Inferior parietal cortex (tissue), 1 donor: ENCODE data around the gene ANP32A.
"Not testable (repeated sequence)": the region's sequence is repeated elsewhere in the genome, so short reads cannot be mapped to it uniquely, and the experiment has no call there.

ENCODE experiments used
- DNase-seq: peaks from one replicate; pipeline ENCODE4 v3.0.0-alpha.2; 2016; ENCODE audit errors: extremely low spot score

ANP32A gene

GRCh38 chr15:68820295-68821189, at the start of gene ANP32A:
Gene ANP32A (minus strand): TSS chr15:68820895. CDS start chr15:68820751, 144 bp downstream.
- peak; percentile 91 for DNase-seq

DNA sequence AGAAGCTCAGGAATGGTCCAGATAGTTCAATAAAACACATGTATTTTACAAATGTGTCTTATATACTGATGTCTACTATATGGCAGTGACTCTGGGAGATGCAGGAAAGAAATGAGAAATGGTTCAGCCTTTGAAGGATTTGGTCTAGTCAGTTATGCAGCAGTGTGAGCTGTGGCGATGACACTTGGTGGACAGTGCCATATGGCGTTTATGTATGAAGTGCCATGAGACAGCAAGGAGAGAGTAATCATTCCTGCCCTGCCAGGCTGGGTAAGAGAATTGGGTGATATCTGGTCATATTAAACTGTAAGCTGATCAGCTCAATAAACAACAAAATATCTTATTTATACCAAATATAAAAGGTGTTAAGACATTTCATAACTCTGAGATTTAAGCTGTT, 47.6 kb upstream of the ANP32A start:
- no peak for DNase-seq

DNA sequence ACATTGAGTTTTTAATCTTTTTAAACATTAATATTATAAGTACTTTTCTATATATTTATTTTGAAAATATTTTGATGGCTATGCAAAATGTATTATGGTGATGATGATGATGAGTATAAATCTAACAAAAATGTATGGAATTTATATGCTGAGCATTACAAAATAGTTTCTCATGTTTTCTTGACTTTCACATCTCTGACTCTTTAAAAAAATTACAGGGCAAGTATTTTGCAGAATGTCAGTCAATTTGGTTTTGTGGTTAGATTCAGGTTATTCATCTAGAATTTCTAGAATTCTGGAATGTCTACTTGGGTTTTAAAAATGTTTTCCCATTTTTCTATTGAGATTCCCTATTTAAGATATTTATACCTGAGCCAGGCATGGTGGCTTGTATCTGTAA, 41.7 kb upstream of the ANP32A start:
- no peak for DNase-seq

DNA sequence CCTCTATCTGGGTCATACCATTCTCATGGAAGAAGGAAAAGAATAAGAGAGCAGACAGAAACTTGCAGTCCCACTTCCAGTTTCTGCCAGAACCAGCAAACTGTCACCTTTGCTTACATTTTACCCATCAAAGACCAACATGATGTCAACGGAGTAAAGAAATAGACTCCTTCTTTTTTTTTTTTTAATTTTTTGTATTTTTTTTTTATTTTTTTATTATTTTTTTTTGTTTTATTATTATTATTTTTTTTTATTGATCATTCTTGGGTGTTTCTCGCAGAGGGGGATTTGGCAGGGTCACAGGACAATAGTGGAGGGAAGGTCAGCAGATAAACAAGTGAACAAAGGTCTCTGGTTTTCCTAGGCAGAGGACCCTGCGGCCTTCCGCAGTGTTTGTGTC, 38.0 kb upstream of the ANP32A start:
- not testable (repeated sequence) for DNase-seq

DNA sequence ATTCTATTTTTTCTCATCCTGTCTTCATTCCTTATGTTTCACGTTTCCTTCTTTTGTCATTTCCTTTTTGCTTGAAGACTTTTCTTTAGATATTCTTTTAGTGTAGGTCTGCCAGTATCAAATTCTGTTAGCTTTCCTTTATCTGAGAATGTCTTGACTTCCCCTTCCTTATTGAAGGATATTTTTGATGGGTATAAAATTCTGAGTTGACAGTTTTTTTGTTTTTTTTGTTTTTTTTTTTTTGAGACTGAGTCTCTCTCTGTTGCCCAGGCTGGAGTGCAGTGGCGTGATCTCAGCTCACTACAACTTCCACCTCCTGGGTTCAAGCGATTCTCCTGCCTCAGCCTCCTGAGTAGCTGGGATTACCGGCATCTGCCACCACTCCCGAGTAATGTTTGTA, 36.7 kb upstream of the ANP32A start:
- DNase-seq: not testable (repeated sequence)

- DNase-seq: no peak
Measured at GRCh38 chr15:68852461-68852860, 31.8 kb upstream of the ANP32A start.

DNA sequence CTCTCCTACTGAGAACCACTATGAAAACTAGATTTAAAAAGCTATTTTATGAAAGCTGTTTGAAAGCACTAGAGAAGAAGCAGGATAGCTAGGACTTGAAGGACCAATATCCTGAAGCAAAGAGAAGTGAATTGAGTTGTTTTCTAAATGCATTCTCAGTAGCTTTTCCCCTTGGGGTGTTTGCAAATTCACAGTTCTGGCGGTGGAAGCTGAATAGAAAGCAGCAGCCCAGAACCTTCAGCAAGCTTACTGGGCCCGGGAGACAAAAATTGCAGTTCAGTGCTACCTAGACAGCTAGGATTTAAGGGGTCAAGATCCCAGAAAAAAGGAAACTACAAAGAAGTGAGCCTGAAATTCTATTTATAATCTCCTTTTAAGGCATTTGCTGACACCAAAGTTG, 31.3 kb upstream of the ANP32A start:
- no peak for DNase-seq

DNA sequence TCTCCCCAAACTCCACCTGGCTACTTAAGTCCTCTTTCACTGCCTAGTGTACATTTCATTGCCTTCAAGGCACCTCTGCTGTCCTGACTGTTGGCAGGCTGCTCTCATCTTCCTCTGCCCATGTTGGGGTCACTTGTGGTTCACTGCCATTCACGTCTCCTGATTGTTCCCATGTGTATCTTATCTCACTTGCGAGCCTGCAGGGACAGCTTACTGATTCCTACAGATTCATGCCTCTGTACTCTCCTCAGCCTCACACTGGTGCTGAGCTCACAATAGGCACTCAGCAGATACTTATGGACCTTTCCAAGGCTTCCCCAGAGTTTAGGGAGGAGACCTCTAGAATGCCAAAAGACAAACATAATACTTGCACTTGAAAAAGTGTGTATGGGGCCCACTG, 28.8 kb upstream of the ANP32A start:
- DNase-seq: no peak

DNA sequence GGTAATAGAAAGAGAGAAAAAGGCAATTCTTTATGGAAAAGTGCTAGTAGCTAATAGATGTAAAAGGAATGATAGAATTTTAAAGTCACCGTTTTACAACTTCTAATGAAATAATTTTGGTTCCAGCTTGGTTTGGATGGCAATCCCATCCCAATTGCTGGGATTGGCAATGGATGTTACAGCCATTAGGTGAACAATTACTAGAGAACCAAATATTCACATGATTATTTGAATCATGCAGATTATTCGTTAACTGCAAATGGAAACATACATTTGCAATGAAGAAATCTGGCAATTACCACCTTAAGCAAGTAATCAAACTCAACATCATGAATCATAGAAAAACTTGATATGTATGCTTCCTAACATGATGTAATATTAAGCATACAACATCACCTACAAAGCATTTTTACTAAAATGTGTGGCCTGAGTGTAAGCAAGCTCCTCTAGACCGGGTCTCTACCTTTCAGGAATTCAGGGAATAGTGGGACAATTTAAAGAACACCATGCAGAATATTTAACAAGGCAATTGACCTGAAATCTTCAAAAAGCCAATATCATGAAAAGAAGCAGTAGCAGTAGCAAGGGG, 26.2 kb upstream of the ANP32A start:
- no peak for DNase-seq

DNA sequence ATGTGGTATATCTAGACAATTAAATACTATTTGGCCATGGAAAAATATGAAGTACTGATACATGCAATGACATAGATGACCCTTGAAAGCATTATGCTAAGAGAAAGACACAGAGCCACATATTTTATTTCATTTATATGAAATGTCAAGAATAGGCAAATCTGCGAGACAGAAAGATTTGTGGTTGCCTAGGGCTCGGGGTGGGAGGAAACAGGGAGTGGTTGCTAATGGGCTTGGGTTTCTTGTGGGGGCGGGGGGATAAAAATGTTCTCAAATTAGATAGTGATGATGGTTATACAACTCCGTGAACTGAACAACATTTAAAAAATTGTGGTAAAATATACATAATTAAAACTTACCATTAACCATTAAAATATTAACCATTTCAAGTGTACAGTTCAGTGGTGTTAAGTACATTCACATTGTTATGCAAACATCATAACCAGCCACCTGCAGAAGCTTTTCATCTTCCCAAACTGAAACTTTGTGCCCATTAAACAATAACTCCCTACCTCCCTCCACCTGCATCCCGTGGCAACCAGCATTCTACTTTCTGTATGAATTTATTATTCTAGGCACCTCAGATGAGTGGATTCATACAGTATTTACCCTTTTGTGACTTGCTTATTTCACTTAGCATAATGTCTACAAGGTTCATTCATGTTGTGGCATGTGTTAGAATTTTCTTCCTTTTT, 24.3 kb upstream of the ANP32A start:
- DNase-seq: no peak

- no peak for DNase-seq
Measured at GRCh38 chr15:68843425-68844311, 23.0 kb upstream of the ANP32A start.

- DNase-seq: no peak
Measured at GRCh38 chr15:68842958-68843357, 22.3 kb upstream of the ANP32A start.

DNA sequence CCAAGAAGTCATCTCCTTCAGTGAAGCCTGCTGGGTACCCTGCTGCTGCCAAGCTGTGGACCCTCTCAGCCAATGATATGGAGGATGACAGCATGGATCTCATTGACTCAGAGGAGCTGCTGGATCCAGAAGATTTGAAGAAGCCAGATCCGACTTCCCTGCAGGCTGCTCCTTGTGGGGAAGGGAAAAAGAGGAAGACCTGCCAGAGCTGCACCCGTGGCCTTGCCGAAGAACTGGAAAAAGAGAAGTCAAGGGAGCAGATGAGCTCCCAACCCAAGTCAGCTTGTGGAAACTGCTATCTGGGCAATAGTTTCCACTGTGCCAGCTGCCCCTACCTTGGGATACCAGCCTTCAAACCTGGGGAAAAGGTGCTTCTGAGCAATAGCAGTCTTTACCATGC, 13.7 kb upstream of the ANP32A start:
- no peak for DNase-seq

- DNase-seq: no peak
Measured at GRCh38 chr15:68833700-68834331, 13.1 kb upstream of the ANP32A start.

DNA sequence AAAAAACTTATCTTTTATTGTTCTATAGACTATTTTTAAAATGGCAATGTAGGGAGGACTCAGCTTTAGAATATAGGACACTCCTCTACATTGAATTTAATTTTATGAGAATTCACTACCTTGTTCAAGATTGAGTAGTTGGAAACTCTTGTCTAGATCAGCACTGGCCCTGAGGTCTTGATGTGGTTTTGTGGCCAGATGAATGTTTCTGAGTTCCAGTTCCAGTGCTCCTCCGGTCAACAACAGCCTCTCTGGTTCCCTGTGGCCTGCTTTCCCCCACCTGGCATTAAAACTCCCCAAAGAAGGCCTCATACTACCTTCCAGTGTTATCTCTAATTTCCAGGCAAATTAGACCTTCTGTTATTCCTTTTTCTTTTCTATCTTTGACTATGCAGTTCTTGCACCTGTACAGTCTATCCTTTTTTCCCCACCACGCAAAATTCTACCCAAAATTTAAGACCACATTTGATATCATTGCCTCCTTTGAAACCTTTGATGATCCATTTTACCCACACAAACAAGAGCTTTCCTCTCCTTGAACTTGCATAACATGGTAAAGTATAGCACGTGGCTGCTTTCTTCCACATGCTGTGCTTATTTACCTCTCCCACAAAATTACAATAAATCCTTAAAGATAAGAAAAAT, 9.6 kb upstream of the ANP32A start:
- no peak for DNase-seq

DNA sequence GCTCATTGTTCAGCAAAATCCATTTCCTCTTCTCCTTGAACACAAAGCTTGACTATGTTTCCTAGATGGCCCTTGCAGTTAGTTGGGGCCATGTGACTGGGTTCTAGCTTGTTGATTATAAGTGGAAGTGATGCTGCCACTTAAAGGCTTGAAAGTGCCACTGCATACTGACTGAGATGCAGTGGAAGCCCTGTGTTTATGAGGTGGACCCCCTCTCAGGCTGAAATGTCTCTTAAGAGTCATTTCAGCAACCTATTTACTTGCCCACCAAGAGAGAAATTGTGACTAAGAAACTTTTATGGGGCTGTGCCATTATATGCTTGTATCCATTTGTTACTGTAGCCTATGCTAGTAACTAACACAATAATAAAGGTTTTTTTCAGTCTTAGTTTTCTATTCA, 8.4 kb upstream of the ANP32A start:
- peak; percentile 72 for DNase-seq

DNA sequence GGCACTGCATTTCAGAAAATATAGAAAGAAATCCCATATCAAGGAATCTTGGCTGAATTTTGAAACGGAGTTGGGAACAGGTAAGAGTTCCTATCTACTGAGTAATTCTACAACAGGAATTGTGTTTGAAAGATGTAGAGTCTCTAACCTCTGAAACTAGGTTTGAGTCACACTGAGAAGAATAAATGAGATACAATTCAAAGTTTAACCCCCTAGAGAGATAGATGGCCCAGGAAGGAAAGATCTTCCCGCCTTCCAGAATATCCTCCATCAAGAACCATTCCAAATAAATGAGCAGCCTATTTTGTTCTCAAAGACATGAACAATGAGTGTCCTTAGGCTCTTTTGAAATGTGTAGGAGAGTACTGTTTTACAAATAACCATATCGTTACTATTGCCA, 2.9 kb upstream of the ANP32A start:
- DNase-seq: no peak

- DNase-seq: no peak
Measured at GRCh38 chr15:68822818-68823217, 2.1 kb upstream of the ANP32A start.

DNA sequence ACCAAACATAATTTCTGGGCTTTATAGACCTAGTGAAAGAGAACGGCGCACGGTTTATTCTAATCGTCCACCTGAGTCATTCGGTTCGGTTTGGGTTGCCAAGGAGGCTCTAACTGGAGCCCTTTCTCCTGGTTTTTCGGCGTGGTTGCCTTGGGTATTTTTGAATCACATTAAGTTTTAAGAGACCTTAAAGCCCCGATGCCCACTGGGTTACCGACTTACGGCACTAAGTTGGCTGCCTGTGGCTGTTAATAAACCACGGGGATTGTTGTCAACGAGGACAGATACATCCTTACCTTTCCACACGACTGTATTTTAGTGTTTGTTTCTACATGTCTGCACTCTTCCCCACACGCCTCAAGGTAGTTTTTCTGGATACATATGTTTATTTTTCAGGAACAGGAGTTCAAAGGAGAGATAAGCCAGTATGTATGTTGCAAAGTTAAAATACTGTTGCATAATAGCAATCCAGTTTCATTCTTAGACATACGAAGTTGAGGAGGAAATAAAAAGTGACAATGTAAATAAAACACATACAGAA, 1.2 kb upstream of the ANP32A start:
- no peak for DNase-seq

- no peak for DNase-seq
Measured at GRCh38 chr15:68821190-68821840, 620 bp upstream of the ANP32A start.
